ENCODE results near the gene GABRG3.

DNA sequence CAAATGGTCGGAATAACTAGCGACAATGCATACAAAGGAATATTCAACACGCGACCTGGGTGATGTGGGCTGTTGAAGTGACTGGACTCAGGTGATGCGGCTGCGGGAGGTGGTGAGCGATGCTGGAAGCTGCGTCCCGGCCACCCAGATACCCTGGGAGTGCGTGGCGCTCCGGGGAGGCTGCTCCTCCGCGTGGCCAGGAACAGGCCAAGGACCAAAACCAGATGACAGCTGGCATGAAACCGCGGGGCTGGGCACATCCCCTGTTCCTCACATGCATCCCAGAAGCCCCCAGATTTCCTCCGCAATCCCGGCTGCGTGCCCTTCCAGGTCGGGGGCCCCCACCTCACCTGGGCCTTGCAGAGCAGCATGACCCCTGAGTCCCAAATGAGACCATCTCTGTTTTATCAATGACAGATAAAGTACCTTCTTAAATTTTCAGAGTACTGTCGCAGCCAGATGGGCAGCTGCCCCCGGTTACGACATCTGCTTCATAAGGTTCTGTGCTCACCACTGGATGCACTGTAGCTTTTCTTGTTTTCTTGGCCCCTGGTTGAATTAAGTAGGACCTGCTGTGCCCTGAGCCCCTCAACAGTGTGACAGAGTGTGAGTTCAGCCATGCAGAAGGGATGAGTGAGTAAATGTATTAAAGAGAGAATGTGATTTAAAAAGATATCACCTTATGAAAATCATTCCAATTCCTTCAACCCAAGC lies 278.2 kb downstream of the GABRG3 start:
- TF ChIP-seq ZNF792 (tag by site-specific recombination; IDR thresholded peaks at IDR 0.05) (no peak), ZBTB8A (tag by site-specific recombination; IDR thresholded peaks at IDR 0.05) (no peak), ZNF121 (tag by site-specific recombination; IDR thresholded peaks at IDR 0.05) (no peak), GLI4 (tag by site-specific recombination; IDR thresholded peaks at IDR 0.05) (no peak), ZNF391 (tag by site-specific recombination; IDR thresholded peaks at IDR 0.05; ENCODE audit: borderline replicate concordance, low read depth) (no peak)
- TF ChIP-seq, protein P1, sequence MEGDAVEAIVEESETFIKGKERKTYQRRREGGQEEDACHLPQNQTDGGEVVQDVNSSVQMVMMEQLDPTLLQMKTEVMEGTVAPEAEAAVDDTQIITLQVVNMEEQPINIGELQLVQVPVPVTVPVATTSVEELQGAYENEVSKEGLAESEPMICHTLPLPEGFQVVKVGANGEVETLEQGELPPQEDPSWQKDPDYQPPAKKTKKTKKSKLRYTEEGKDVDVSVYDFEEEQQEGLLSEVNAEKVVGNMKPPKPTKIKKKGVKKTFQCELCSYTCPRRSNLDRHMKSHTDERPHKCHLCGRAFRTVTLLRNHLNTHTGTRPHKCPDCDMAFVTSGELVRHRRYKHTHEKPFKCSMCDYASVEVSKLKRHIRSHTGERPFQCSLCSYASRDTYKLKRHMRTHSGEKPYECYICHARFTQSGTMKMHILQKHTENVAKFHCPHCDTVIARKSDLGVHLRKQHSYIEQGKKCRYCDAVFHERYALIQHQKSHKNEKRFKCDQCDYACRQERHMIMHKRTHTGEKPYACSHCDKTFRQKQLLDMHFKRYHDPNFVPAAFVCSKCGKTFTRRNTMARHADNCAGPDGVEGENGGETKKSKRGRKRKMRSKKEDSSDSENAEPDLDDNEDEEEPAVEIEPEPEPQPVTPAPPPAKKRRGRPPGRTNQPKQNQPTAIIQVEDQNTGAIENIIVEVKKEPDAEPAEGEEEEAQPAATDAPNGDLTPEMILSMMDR (tag by site-specific recombination; IDR thresholded peaks at IDR 0.05), result no peak
